GM18517 (cell line): Measurements from ENCODE around the gene CCP110.
A peak's percentile ranks its signal among the peaks of the same experiment; 100 is the strongest.

Experiments used
- ATAC-seq: cut with Tn5 transposase; IDR thresholded peaks from one replicate; pipeline ENCODE4 v1.9.1; 2021; ENCODE audit warnings: mild to moderate bottlenecking, moderate library complexity; ENCODE audit not compliant: unreplicated experiment

The CCP110 gene

GRCh38 chr16:19523559-19524355 lies at the start of gene CCP110:
TSS of gene CCP110 (plus strand) at chr16:19523942. CDS start at chr16:19527882, 3,940 bp downstream.
- ATAC-seq: peak; percentile 51

GRCh38 chr16:19474617-19475016 lies 49.1 kb upstream of the CCP110 start:
- ATAC-seq: no peak

GRCh38 chr16:19478505-19478904 lies 45.2 kb upstream of the CCP110 start:
- no peak for ATAC-seq

- no peak for ATAC-seq
Observed at GRCh38 chr16:19479302-19479721, 44.4 kb upstream of the CCP110 start.

- no peak for ATAC-seq
Observed at GRCh38 chr16:19481296-19481695, 42.4 kb upstream of the CCP110 start.

- ATAC-seq: no peak
Observed at GRCh38 chr16:19481769-19482168, 42.0 kb upstream of the CCP110 start.

- no peak for ATAC-seq
Observed at GRCh38 chr16:19482291-19482690, 41.5 kb upstream of the CCP110 start.

GRCh38 chr16:19484096-19484495 lies 39.6 kb upstream of the CCP110 start:
- ATAC-seq: no peak

- no peak for ATAC-seq
Observed at GRCh38 chr16:19485611-19486010, 38.1 kb upstream of the CCP110 start.

- ATAC-seq: no peak
Observed at GRCh38 chr16:19486051-19486450, 37.7 kb upstream of the CCP110 start.

- ATAC-seq: no peak
Observed at GRCh38 chr16:19486750-19487325, 36.9 kb upstream of the CCP110 start.

- no peak for ATAC-seq
Observed at GRCh38 chr16:19488213-19488640, 35.5 kb upstream of the CCP110 start.

- ATAC-seq: no peak
Observed at GRCh38 chr16:19490619-19491018, 33.1 kb upstream of the CCP110 start.

- ATAC-seq: no peak
Observed at GRCh38 chr16:19497176-19497575, 26.6 kb upstream of the CCP110 start.

GRCh38 chr16:19499006-19499405 lies 24.7 kb upstream of the CCP110 start:
- ATAC-seq: no peak

GRCh38 chr16:19499481-19499880 lies 24.3 kb upstream of the CCP110 start:
- ATAC-seq: no peak

GRCh38 chr16:19502395-19503131 lies 21.2 kb upstream of the CCP110 start:
- no peak for ATAC-seq

GRCh38 chr16:19503461-19504075 lies 20.2 kb upstream of the CCP110 start:
- ATAC-seq: no peak

GRCh38 chr16:19505600-19506303 lies 18.0 kb upstream of the CCP110 start:
- no peak for ATAC-seq

- no peak for ATAC-seq
Observed at GRCh38 chr16:19506965-19507364, 16.8 kb upstream of the CCP110 start.

- no peak for ATAC-seq
Observed at GRCh38 chr16:19507867-19508266, 15.9 kb upstream of the CCP110 start.
